Urinary bladder (tissue), 4 donors: ENCODE measurements around the gene KDM2B. TPM values are rescaled to one million over a fixed set of nuclear protein-coding genes. Genes with fewer than 3 reads are reported as not detected.
"Not testable (repeated sequence)": the region's sequence is repeated elsewhere in the genome, so short reads cannot be mapped to it uniquely, and the experiment has no call there.

Source experiments
- DNase-seq: peaks from one replicate; pipeline ENCODE4 v3.0.0-alpha.2; 2015; ENCODE audit errors: extremely low spot score
- H3K27ac ChIP-seq: one replicate; pipeline ENCODE4 v1.5.1; 2013; ENCODE audit warnings: low read depth, mild to moderate bottlenecking, moderate library complexity
- H3K36me3 ChIP-seq: one replicate; pipeline ENCODE4 v1.6.1; 2013; ENCODE audit warnings: mild to moderate bottlenecking, moderate library complexity; ENCODE audit not compliant: insufficient read depth
- H3K4me1 ChIP-seq: one replicate; pipeline ENCODE4 v1.6.1; 2013; ENCODE audit warnings: mild to moderate bottlenecking, moderate library complexity; ENCODE audit not compliant: insufficient read depth
- H3K4me3 ChIP-seq: one replicate; pipeline ENCODE4 v1.5.1; 2013; ENCODE audit warnings: low read depth, low read length
- WGBS: extraction: QIAGEN DNeasy Blood & Tissue Kit; methylation state at CpG from one replicate; pipeline ENCODE4 v1.1.7; 2013; 5-methylcytosine and 5-hydroxymethylcytosine counted together
- polyA plus RNA-seq: library from polyadenylated mRNA; stranded (reverse); fragments of 200-250 nt; gene quantifications from one replicate; pipeline ENCODE4 v1.2.3, GENCODE V29; 2013
- total RNA-seq: library from RNA; depleted of rRNA; stranded (reverse); fragments of >200 nt; gene quantifications from one replicate; pipeline ENCODE4 v1.2.3, GENCODE V29; 2014
- donor health status: healthy with polysubstance abuse.
- donor health status: healthy.

KDM2B gene
- total and polyA plus RNA-seq, 2 donors = 18.7 to 23.3 TPM

DNA sequence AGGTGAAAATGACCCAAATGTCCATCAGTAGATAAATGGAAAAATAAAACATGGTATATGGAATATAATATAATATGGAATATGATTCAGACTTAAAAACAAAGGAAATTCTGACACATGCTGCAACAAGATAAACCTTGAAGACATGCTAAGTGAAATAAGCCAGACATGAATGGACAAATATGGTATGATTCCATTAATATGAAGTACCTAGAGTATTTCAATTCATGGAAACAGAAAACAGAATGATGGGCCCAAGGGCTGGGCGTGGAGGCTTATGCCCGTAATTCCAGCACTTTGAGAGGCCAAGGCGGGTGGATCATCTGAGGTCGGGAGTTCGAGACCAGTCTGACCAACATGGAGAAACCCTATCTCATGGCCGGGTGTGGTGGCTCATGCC, 22.8 kb upstream of the KDM2B start:
- H3K36me3 ChIP-seq = no peaks in the 10 kb centered on the region
- no peak overlapping the region for H3K27ac ChIP-seq
- WGBS = 85% methylated on average over 6 of the region's 6 CpGs
- no peaks in the 10 kb centered on the region for H3K4me1 ChIP-seq
- H3K4me3 ChIP-seq = no peak overlapping the region
- no peak for DNase-seq

DNA sequence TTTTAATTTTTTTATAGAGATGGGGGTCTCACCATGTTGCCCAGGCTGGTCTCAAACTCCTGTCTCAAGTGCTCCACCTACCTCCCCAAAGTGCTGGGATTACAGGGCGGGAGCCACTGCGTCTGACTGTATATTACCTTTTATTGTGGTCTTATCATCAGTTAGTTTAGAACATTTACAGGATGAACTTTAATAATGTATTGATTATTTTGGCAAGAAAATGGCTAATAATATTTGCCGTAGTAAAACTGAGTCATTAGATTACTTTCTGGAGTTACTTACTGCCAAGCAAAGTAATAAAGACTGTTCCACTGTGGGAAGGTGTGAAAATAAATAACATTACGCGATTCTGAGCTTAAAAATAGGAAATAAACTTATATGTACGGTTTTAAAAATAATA, 21.9 kb upstream of the KDM2B start:
- Histone ChIP-seq H3K4me1 (no peaks in the 10 kb centered on the region), H3K4me3 (no peak overlapping the region), H3K27ac (no peak overlapping the region), H3K36me3 (no peaks in the 10 kb centered on the region)
- 93% methylated on average over 6 of the region's 6 CpGs for WGBS
- no peak for DNase-seq

DNA sequence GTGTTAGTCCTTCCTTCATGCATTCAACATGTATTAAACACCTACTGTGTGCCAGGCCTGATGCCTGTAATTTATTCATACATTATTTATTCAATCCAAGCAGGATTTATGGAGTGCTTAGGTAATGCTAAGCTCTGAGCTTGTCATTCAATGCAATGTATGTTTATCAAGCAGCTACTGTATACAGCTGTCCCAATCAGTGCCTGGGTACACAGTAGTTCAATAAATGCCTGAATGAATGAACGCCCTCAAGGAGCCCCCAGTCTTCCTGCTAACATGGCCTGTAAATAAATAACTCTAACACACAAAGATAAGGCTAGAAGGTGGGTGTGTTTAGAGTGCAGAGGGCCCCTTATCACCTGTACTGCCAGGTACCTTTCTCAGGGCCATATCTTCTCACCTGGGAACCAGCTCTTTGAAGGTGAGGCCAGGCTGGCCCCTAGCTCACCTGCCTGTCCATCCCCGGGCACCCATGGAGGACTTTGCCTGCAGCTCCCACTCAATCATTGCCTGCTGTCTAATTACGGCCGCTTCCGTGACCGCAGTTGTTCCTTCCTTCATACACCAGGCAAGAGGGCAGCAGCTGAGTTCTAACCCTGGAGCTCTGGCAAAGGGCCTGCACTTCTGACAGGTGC, 20.0 kb upstream of the KDM2B start:
- Histone ChIP-seq H3K36me3 (no peaks in the 10 kb centered on the region), H3K4me1 (no peaks in the 10 kb centered on the region), H3K27ac (no peak overlapping the region), H3K4me3 (no peak overlapping the region)
- WGBS = 86% methylated on average over 6 of the region's 6 CpGs
- DNase-seq = no peak

DNA sequence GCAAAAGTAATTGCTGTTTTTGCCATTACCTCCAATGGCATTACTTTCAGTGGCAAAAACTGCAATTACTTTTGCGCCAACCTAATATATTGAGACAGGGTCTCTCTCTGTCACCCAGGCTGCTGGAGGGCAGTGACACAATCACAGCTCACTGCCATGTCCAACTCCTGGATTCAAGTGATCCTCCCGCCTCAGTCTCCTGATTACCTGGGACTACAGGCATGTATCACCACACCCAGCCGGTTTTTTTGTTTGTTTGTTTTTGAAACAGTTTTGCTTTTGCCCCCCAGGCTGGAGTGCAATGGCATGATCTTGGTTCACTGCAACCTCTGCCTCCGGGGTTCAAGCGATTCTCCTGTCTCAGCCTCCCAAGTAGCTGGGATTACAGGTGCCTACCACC, 15.7 kb upstream of the KDM2B start:
- DNase-seq = no peak
- Histone ChIP-seq H3K36me3 (no peaks in the 10 kb centered on the region), H3K4me1 (no peaks in the 10 kb centered on the region), H3K27ac (no peak overlapping the region), H3K4me3 (no peak overlapping the region)
- 94% methylated on average over 5 of the region's 5 CpGs for WGBS

DNA sequence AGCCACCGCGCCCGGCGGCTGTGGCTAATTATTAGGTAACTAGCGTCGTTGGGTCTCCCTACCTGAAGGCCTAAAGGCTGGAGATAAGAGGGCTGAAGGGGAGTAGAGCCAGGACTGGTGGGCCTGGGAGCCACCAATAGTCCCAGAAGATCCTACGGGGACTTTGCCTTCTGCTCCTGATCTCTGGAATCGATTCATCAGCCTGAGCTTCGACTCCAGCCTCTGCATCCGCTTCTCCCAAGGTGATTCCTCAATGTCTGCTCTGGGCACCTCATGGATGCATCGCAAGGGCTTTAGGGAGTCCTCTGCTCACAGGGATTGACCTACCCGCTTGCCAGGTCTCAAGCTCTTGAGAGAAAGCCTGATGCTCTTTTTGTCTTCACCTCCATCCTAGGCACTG, 14.7 kb upstream of the KDM2B start:
- H3K36me3 ChIP-seq = no peaks in the 10 kb centered on the region
- no peak for DNase-seq
- no peaks in the 10 kb centered on the region for H3K4me1 ChIP-seq
- 95% methylated on average over 12 of the region's 12 CpGs for WGBS
- H3K4me3 ChIP-seq = no peak overlapping the region
- no peak overlapping the region for H3K27ac ChIP-seq

DNA sequence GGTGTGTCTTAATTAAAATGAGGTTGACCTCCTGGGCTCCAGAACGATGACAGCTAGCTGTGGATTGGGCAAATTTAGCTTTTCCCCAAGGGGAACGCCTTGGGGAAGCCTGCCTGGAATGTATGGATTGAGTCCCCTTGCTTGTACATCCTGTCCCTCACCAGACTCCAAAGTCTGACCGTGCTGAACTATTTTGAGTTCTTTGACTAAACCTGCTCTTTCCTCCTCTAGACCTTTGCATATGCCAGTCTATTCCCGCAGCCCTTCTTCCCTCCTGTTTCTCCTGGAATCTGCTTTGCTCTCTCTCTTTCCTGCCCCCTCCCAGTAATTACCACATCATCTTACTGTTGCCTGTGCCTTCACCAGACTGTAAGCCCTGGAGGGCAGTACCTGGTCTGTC, 11.5 kb upstream of the KDM2B start:
- no peak for DNase-seq
- H3K36me3 ChIP-seq = no peaks in the 10 kb centered on the region
- no peak overlapping the region for H3K4me3 ChIP-seq
- 76% methylated on average over 4 of the region's 4 CpGs for WGBS
- no peak overlapping the region for H3K27ac ChIP-seq
- no peaks in the 10 kb centered on the region for H3K4me1 ChIP-seq

DNA sequence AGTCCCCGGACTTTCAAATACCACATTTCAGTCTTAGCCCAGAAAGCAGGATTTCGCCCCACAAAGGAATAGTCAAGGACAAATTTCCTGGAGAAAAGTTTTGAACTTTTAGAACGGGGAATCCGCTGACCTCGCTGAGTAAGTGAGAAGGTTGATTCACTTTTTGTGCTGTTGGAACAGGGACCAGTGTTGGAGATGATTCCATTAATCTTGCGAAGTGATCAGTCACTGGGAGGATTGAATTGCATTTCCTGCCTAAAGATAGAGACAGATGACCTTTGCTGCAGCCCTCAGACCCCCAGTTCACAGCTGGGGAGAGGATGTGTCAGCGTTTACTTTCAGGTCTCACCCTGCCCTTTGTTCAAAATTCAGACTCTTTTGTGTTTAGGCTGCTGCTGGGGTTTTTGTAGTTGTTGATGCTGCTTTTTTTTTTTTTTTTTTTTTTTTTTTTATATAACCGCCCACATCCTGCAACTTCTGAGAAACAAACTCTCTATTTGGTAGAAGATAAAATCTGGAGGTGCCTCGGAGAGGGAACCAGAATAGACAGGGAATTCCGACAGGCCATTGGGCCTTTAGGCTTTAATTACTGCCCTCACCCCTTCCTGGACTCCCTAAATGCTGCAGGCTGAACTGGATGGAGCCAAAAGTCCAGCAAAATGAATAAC, 9.8 kb upstream of the KDM2B start:
- DNase-seq = no peak
- Histone ChIP-seq H3K27ac (peak overlapping the region; percentile 59), H3K36me3 (no peaks in the 10 kb centered on the region), H3K4me3 (no peak overlapping the region), H3K4me1 (no peaks in the 10 kb centered on the region)
- WGBS = 9% methylated on average over 10 of the region's 10 CpGs

DNA sequence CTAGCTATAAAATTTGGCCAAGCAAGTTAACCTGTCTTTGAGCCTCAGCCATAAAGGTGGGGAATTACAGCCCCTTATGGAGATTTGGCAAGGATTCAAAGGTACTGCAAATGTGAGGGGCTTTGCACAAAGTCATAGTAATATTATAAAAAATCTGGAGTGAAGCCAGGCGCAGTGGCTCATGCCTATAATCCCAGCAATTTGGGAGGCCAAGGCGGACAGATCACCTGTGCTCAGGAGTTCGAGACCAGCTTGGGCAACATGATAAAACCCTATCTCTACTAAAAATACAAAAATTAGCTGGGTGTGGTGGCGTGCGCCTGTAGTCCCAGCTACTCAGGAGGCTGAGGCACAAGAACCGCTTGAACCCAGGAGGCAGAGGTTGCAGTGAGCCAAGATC, 4.1 kb upstream of the KDM2B start:
- H3K27ac ChIP-seq, H3K4me1 ChIP-seq, H3K4me3 ChIP-seq, DNase-seq, H3K36me3 ChIP-seq: not testable (repeated sequence)
- 97% methylated on average over 6 of the region's 6 CpGs for WGBS

DNA sequence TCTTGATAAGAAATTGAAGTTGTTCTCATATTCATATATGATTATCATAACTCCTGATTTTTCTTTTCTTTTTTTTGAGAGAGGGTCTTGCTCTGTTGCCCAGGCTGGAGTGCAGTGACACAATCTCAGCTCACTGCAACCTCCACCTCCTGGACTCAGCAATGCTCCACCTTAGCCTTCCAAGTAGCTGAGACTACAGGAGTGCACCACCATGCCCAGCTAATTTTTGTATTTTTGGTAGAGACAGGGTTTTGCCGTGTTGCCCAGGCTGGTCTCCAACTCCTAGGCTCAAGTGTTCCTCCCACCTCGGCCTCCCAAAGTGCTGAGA, 2.5 kb upstream of the KDM2B start:
- WGBS = 86% methylated on average over 2 of the region's 2 CpGs
- not testable (repeated sequence) for H3K4me3 ChIP-seq, H3K36me3 ChIP-seq, H3K27ac ChIP-seq, H3K4me1 ChIP-seq, DNase-seq

DNA sequence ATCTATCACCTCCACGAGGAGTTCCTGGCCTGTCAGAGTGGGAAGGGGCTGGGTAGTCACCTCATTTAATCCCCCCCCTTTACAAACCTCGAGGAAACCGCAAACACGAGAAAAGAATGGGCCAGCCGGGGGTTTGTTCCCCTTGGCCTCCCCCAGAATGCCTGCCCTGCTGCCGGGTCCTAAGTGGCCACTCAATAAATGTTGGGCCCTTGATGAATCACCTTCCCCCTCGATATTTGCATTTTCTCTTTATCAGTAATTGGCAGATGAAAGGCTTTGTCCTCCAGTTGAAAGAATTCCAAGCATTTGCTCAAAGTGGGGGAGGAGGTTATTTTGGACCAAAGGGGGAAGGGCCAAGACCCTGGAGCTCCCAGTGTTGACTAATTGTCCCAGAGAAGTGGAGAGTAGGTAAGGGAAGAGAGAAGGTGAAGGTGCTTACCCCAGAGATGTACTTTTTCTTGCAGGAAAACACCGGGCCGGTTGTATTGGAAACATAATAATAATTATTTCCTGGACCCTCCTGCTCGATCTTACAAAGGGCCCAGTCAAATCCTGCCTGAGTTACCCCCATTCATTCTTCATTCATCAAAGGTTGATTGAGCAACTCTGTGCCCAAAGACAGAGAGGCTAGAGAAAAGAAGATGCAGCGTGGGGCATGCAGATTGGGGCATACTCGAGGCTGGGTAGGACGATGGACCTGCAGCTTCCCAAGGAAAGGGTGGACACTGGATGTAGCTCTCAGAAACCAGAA, 1.9 kb upstream of the KDM2B start:
- Histone ChIP-seq H3K4me1 (no peaks in the 10 kb centered on the region), H3K27ac (no peak overlapping the region), H3K4me3 (no peak overlapping the region), H3K36me3 (no peaks in the 10 kb centered on the region)
- no peak for DNase-seq
- 56% methylated on average over 13 of the region's 13 CpGs for WGBS

DNA sequence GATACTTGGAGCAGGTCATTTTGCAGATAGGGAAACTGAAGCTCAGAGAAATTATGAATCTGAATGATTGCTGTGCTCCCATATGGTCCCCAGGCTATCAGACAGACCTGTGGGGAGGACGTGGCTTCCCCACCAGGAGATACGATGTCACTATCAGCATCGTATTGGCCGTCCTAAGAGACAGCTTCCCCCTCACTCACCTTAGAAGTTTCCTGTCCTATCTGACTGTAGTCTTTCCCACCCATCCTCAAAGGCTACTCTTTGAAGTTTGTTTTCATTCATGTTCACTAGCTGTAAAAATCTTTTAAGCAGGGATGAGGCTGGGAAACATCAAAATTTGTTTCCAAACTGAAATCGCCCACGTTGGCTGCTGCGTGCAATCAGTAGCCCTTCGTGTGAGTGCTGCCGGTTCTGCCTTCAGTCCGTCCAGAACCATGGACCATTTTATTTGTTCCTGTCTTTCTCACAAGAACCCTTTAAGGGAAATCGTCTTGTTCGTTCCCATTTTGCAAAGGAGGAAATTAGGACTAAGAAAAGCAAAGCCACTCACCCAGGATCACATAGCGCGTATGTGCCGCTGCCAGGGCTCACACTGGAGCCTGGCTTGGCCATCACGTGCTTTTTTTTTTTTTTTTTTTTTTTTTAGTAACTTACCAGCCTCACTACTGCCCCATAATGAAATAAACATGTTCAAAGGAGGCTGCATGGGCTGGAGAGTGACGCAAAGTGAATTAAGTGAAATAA, 1.0 kb upstream of the KDM2B start:
- Histone ChIP-seq H3K4me1 (no peaks in the 10 kb centered on the region), H3K27ac (no peak overlapping the region), H3K4me3 (peak overlapping the region; percentile 26), H3K36me3 (no peaks in the 10 kb centered on the region)
- WGBS = 24% methylated on average over 17 of the region's 17 CpGs
- no peak for DNase-seq

DNA sequence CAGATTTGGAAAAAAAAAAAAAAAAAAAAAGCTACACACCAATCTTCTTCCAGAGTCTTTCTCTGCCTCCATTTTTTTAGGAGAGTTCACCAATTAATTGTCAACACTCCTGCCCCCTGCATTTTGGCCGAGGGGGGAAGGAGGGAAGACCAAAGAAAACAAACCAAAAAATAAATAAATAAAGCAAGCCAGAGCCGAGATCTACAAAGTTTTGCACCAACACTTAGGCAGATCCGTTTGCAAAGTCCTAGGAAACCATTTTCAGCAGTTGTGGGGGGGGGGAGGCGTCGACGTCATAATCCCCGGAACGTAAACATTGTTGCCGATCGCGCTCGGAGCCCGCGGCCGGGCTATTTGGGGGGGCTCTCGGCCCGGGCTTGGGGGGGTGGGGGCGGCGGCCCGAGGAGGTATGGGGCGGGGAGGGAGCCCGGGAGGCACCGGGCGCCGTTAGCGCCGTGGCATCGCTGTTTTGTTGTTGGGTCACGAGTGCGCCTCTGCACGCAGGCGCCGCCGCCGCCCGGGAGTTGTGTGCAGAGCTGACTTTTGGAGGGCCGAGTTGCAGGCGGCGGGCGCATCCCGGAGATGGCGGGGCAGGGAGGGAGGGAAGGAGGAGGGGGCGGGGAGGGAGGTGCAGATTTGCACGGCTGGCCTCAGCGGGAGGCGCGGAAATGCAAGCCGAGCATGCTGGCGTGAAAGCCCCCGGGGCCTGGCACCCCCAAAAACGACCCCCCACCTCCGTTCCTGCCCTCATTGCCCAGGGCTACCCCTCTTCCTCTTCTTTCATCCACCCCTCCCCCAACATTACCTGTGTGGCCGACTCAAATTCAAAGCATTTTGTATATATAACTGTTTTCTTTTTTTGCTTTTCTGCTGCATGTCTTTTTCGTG, 598 bp downstream of the KDM2B start:
- DNase-seq = no peak
- Histone ChIP-seq H3K36me3 (no peaks in the 10 kb centered on the region), H3K4me3 (peak overlapping the region; percentile 71), H3K27ac (peak overlapping the region; percentile 48), H3K4me1 (no peaks in the 10 kb centered on the region)
- under 1% methylated on average over 54 of the region's 54 CpGs for WGBS

DNA sequence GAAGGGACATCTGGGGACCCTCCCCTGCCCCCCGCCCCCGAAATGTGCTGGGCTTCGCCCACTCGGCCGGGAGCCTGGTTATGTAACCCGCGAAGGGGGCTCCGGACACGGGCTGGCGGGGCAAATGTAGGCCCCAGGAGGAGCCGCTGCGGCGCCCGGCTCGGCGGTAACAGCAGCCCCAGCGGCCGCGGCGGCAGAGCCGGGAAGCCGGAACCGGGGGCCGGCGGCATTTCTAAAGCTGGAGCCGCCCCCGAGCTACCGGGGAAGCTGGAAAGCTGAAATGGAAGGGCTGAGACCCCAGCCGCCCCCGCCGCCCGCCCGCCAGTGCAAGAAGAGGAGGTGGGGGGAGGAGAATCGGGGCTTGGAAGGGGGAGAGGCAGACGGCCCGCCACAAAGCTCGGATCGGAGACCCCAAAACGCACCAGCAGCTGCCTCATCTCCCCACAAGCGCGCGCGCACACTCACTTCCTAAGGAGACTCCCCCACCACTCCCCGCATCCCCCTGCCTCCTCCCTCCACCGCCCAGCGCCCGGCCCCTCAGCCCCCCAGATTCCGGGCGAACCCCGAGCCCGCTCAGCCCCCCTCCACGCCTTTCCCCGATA, 1.5 kb downstream of the KDM2B start:
- no peak for DNase-seq
- Histone ChIP-seq H3K4me3 (peak overlapping the region; percentile 71), H3K36me3 (no peaks in the 10 kb centered on the region), H3K4me1 (no peaks in the 10 kb centered on the region), H3K27ac (peak overlapping the region; percentile 50)
- under 1% methylated on average over 53 of the region's 53 CpGs for WGBS
